H1 (cell line): ENCODE measurements around the gene HOXD10. TPM values are rescaled to one million over a fixed set of nuclear protein-coding genes. Genes with fewer than 3 reads are reported as not detected.
A peak's percentile ranks its signal among the peaks of the same experiment; 100 is the strongest.

Source experiments
- CTCF ChIA-PET: fragments of 300-600 bp; sonication (Branson Sonifier 250); formaldehyde crosslinking; loops from one replicate; lab custom pipeline; 2021; ENCODE audit not compliant: partially characterized antibody; lab: Charles Lee
- POLR2A ChIA-PET: fragments of 300-600 bp; sonication (Branson Sonifier 250); formaldehyde crosslinking; loops from one replicate; lab custom pipeline; 2021; ENCODE audit warnings: inconsistent platforms; ENCODE audit not compliant: partially characterized antibody; lab: Charles Lee
- DNase-seq, 2 experiments: peaks; one replicate each; pipeline versions ENCODE4 v3.0.0 to v3.0.0-alpha.2; 2010 to 2022; ENCODE audit warnings: low spot score in 2 of 2, low read depth in 1 of 2, mixed read lengths in 1 of 2
- FAIRE-seq: peaks from 2 replicates; lab custom pipeline; 2011; peaks lifted over from hg19 to GRCh38; lab: Jason Lieb, UNC
- H2AFZ ChIP-seq: 2 replicates; pipeline ENCODE4 v1.8.1; 2012; ENCODE audit warnings: low read length, inconsistent platforms
- H2AK5ac ChIP-seq: 2 replicates; pipeline ENCODE4 v1.6.1; 2013; ENCODE audit warnings: low read depth, low read length
- H2BK120ac ChIP-seq: replicated peaks from 2 replicates; pipeline ENCODE3; 2013; ENCODE audit warnings: low read depth, low read length, inconsistent platforms
- H2BK12ac ChIP-seq: 2 replicates; pipeline ENCODE4 v1.6.1; 2013; ENCODE audit warnings: low read depth, low read length
- H2BK15ac ChIP-seq: 2 replicates; pipeline ENCODE4 v1.6.1; 2013; ENCODE audit warnings: low read length
- H2BK20ac ChIP-seq: 2 replicates; pipeline ENCODE4 v1.6.1; 2013; ENCODE audit warnings: low read length
- H2BK5ac ChIP-seq: 2 replicates; pipeline ENCODE4 v1.6.1; 2013; ENCODE audit warnings: low read depth, low read length
- H3K14ac ChIP-seq: 2 replicates; pipeline ENCODE4 v1.6.1; 2013; ENCODE audit warnings: inconsistent platforms; ENCODE audit not compliant: insufficient read length
- H3K18ac ChIP-seq: 2 replicates; pipeline ENCODE4 v1.6.1; 2013; ENCODE audit warnings: low read length; ENCODE audit errors: extremely low read depth
- H3K23ac ChIP-seq: 2 replicates; pipeline ENCODE4 v1.6.1; 2013; ENCODE audit warnings: inconsistent platforms; ENCODE audit not compliant: insufficient read length
- H3K23me2 ChIP-seq: 2 replicates; pipeline ENCODE4 v1.6.1; 2013; ENCODE audit warnings: low read depth, low read length
- H3K27ac ChIP-seq: 2 replicates; pipeline ENCODE4 v1.6.1; 2011; ENCODE audit warnings: low read depth, low read length, inconsistent platforms
- H3K27me3 ChIP-seq, 4 experiments: replicated peaks in 1 of 4; 1 replicate in 1 of 4; 2 replicates in 3 of 4; pipeline versions ENCODE4 v1.6.1 to v1.8.1; 2011 to 2013; ENCODE audit warnings: low read length in 3 of 4, mild to moderate bottlenecking in 3 of 4, inconsistent platforms in 2 of 4, mixed read lengths in 2 of 4, moderate library complexity in 1 of 4; ENCODE audit not compliant: control insufficient read depth in 3 of 4, insufficient read depth in 3 of 4; ENCODE audit errors: extremely low read depth in 1 of 4
- H3K36me3 ChIP-seq, 4 experiments: 2 replicates each; pipeline versions ENCODE4 v1.6.1 to v1.8.1; 2011 to 2013; ENCODE audit warnings: mild to moderate bottlenecking in 4 of 4, low read length in 3 of 4, moderate library complexity in 2 of 4, control low read depth in 1 of 4, inconsistent platforms in 1 of 4; ENCODE audit not compliant: insufficient read depth in 4 of 4, control insufficient read depth in 2 of 4
- H3K4ac ChIP-seq: replicated peaks from 2 replicates; pipeline ENCODE3; 2013; ENCODE audit warnings: low read length, low read depth, mixed read lengths, inconsistent platforms; ENCODE audit not compliant: insufficient read length
- H3K4me1 ChIP-seq, 4 experiments: replicated peaks in 1 of 4; 1 replicate in 1 of 4; 2 replicates in 3 of 4; pipeline versions ENCODE4 v1.6.1 to v1.8.1; 2011 to 2013; ENCODE audit warnings: low read length in 3 of 4, inconsistent platforms in 2 of 4, mixed read lengths in 1 of 4; ENCODE audit not compliant: insufficient read depth in 4 of 4, control insufficient read depth in 3 of 4
- H3K4me2 ChIP-seq, 2 experiments: 2 replicates each; pipeline versions ENCODE4 v1.6.1 to v1.8.1; 2011 to 2013; ENCODE audit warnings: low read depth in 2 of 2, low read length in 2 of 2, control low read depth in 1 of 2, inconsistent platforms in 1 of 2, mild to moderate bottlenecking in 1 of 2; ENCODE audit not compliant: insufficient read depth in 1 of 2
- H3K4me3 ChIP-seq, 4 experiments: fragments of 200-600, 300-600 bp in 1 of 4; sonication (generic), shearing (Covaris generic), sonication (Bioruptor Twin) in 1 of 4; 2 replicates each; pipeline versions ENCODE4 v1.5.1 to v1.8.1; 2011 to 2016; ENCODE audit warnings: low read length in 4 of 4, low read depth in 3 of 4, control low read depth in 2 of 4, inconsistent platforms in 2 of 4, mild to moderate bottlenecking in 2 of 4, mixed read lengths in 1 of 4, moderate library complexity in 1 of 4; ENCODE audit not compliant: insufficient read depth in 2 of 4; ENCODE audit errors: extremely low read depth in 1 of 4
- H3K56ac ChIP-seq: replicated peaks from 2 replicates; pipeline ENCODE3; 2013; ENCODE audit warnings: low read depth, mild to moderate bottlenecking, mixed read lengths, low read length, inconsistent platforms; ENCODE audit not compliant: insufficient read length
- H3K79me1 ChIP-seq: 2 replicates; pipeline ENCODE4 v1.6.1; 2013; ENCODE audit warnings: low read depth, low read length, control low read depth
- H3K79me2 ChIP-seq, 2 experiments: 2 replicates each; pipeline versions ENCODE4 v1.6.1 to v1.8.1; 2012 to 2013; ENCODE audit warnings: low read length in 2 of 2, mild to moderate bottlenecking in 2 of 2, inconsistent platforms in 1 of 2; ENCODE audit not compliant: insufficient read depth in 2 of 2, control insufficient read depth in 1 of 2
- H3K9ac ChIP-seq, 4 experiments: replicated peaks in 1 of 4; 1 replicate in 1 of 4; 2 replicates in 3 of 4; pipeline versions ENCODE4 v1.6.1 to v1.8.1; 2011 to 2013; ENCODE audit warnings: low read depth in 3 of 4, low read length in 3 of 4, control low read depth in 2 of 4, mild to moderate bottlenecking in 2 of 4, moderate library complexity in 2 of 4, inconsistent platforms in 1 of 4; ENCODE audit errors: extremely low read depth in 1 of 4
- H3K9me3 ChIP-seq, 2 experiments: 2 replicates each; pipeline versions ENCODE4 v1.6.1 to v1.8.1; 2012 to 2013; ENCODE audit warnings: mild to moderate bottlenecking in 2 of 2, moderate library complexity in 2 of 2, control low read depth in 1 of 2, inconsistent platforms in 1 of 2, low read depth in 1 of 2, low read length in 1 of 2, mixed read lengths in 1 of 2; ENCODE audit not compliant: insufficient read depth in 2 of 2
- H4K20me1 ChIP-seq, 2 experiments: replicated peaks in 1 of 2; 2 replicates each; pipeline versions ENCODE3 to v1.8.1; 2011 to 2013; ENCODE audit warnings: inconsistent platforms in 2 of 2, low read length in 2 of 2, mild to moderate bottlenecking in 1 of 2; ENCODE audit not compliant: insufficient read depth in 2 of 2, control insufficient read depth in 1 of 2
- H4K5ac ChIP-seq: 2 replicates; pipeline ENCODE4 v1.6.1; 2013; ENCODE audit warnings: low read length, low read depth, mixed read lengths, inconsistent platforms; ENCODE audit not compliant: insufficient read length
- H4K8ac ChIP-seq: 2 replicates; pipeline ENCODE4 v1.8.0; 2013; ENCODE audit warnings: mild to moderate bottlenecking, moderate library complexity, low read length, inconsistent platforms; ENCODE audit not compliant: insufficient read depth; ENCODE audit errors: extremely low read depth
- H4K91ac ChIP-seq: replicated peaks from 2 replicates; pipeline ENCODE3; 2013; ENCODE audit warnings: low read length, mixed read lengths, inconsistent platforms; ENCODE audit not compliant: insufficient read length
- ASH2L ChIP-seq: fragments of 200-600, 300-600 bp; sonication (generic); IDR thresholded peaks from one replicate; pipeline ENCODE4 v1.7.1; 2017; ENCODE audit warnings: low read length
- EZH2 ChIP-seq: fragments of 200-600 bp; sonication (generic); IDR thresholded peaks from 2 replicates; pipeline ENCODE4 v1.7.1; 2012; ENCODE audit warnings: low read depth, mild to moderate bottlenecking, moderate library complexity, low read length, inconsistent platforms; ENCODE audit not compliant: severe bottlenecking
- SUZ12 ChIP-seq: fragments of 200-600 bp; sonication (generic); IDR thresholded peaks from 2 replicates; pipeline ENCODE4 v1.6.1; 2012; ENCODE audit warnings: mild to moderate bottlenecking, inconsistent platforms, low read length, moderate library complexity, mixed read lengths
- polyA plus RNA-seq, 7 experiments: library from polyadenylated mRNA; depleted of rRNA in 3 of 7; stranded (reverse) in 5 of 7; unstranded in 2 of 7; fragments of >200 nt in 5 of 7; fragments of 200-250 nt in 2 of 7; gene quantifications; 1 replicate in 5 of 7; 2 replicates in 1 of 7; 4 replicates in 1 of 7; pipeline versions ENCODE4 v1.2.1 to v1.2.3, GENCODE V29; 2011 to 2013; ENCODE audit warnings: missing spikeins in 2 of 7, mixed read lengths in 2 of 7
- total RNA-seq: library from RNA; stranded (reverse); fragmentation: NEBNext Ultra II Directional; extraction: Animal tissue kit (Norgen Biotek cat#: 25700); gene quantifications from 2 replicates; pipeline ENCODE4 v1.2.1, GENCODE V29; 2021

Gene HOXD10
- total and polyA plus RNA-seq, 2 of the 8 experiments (the other 6 are each of a cell fraction or from before 2014, with no cell fraction given): not detected

DNA sequence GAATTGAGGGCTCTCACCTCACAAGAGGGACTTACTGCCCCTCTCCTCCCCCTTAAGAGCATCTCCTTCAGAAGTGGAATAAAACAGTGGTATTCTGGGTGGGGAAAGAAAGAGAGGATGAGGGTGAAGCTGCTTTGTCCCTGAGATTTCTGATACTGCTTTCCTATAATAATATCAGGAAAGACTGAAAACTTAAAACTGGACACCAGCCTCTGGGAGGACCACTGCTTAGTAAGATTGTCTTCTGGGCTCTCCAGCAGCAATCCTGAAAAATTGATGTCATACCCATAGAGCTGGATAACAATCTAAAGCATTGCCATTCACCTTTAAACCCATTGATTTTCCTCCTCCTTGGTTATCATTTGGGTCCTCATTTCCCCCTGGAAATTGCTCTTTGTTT lies 30.1 kb downstream of the HOXD10 start:
- H3K36me3 ChIP-seq: peaks cover 0 to 8% (median 0%) of the 10 kb centered on the region in 4 experiments; a peak in 1 of 8 replicates
- TF ChIP-seq SUZ12 (peak; percentile 55; the same call in 1 of the 2 replicates), EZH2 (peak; percentile 64), ASH2L (no peak)
- no peak overlapping the region for H3K56ac ChIP-seq
- H4K20me1 ChIP-seq: peaks cover 17 to 27% of the 10 kb centered on the region in 2 experiments
- H3K4ac ChIP-seq: no peak overlapping the region
- H2BK5ac ChIP-seq: no peak overlapping the region
- H3K79me2 ChIP-seq: no peaks in the 10 kb centered on the region
- H2BK15ac ChIP-seq: no peak overlapping the region
- H3K4me1 ChIP-seq: peaks cover 0 to 6% (median under 1%) of the 10 kb centered on the region in 4 experiments; a peak in 2 of 7 replicates
- no peak overlapping the region for H3K27ac ChIP-seq
- no peaks in the 10 kb centered on the region for H3K79me1 ChIP-seq
- H3K23me2 ChIP-seq: peaks cover 2% of the 10 kb centered on the region; the same call in 1 of the 2 replicates
- no peak overlapping the region for H3K18ac ChIP-seq
- FAIRE-seq (no peak), DNase-seq (no peak)
- peaks cover 93 to 100% (median 99%) of the 10 kb centered on the region in 4 experiments for H3K27me3 ChIP-seq
- no peak overlapping the region for H3K4me2 ChIP-seq
- no peaks in the 10 kb centered on the region; a peak in 1 of 4 replicates for H3K9me3 ChIP-seq
- CTCF ChIA-PET: interaction anchor here (0.7 to 9.2 kb wide), 6 partner anchors 15 to 492 kb away, joined by 3 to 119 read pairs (median 4); no protein-coding TSS in a partner anchor
- H2AFZ ChIP-seq: no peak overlapping the region
- H3K9ac ChIP-seq: no peak overlapping the region
- H3K14ac ChIP-seq: no peak overlapping the region
- H4K8ac ChIP-seq: no peak overlapping the region
- H2AK5ac ChIP-seq: no peak overlapping the region
- no peak overlapping the region for H3K4me3 ChIP-seq
- no peak overlapping the region for H2BK12ac ChIP-seq
- no peak overlapping the region for H4K91ac ChIP-seq
- H2BK120ac ChIP-seq: no peak overlapping the region
- POLR2A ChIA-PET: interaction anchor here (0.6 kb wide), 1 partner anchor 43 kb away, joined by 3 read pairs; no protein-coding TSS in a partner anchor
- no peak overlapping the region for H3K23ac ChIP-seq
- no peak overlapping the region for H4K5ac ChIP-seq
- H2BK20ac ChIP-seq: no peak overlapping the region
